ENCODE data around the gene MRGPRG.

MRGPRG gene

GRCh38 chr11:3225826-3226750 lies 7.5 kb upstream of the MRGPRG start:
- no peak for DNase-seq (ENCODE audit: low spot score)

GRCh38 chr11:3225159-3225758 lies 6.6 kb upstream of the MRGPRG start:
- no peak for DNase-seq (ENCODE audit: low spot score)

- no peak for DNase-seq (ENCODE audit: low spot score)
These were observed 5.9 kb upstream of the MRGPRG start for GRCh38 chr11:3224401-3225057.

GRCh38 chr11:3223932-3224381 lies 5.3 kb upstream of the MRGPRG start:
- DNase-seq (ENCODE audit: low spot score) = no peak

GRCh38 chr11:3222941-3223915 lies 4.6 kb upstream of the MRGPRG start:
- DNase-seq (ENCODE audit: low spot score) = no peak

- no peak for DNase-seq (ENCODE audit: low spot score)
These were observed 3.6 kb upstream of the MRGPRG start for GRCh38 chr11:3222003-3222855.

GRCh38 chr11:3221408-3222002 lies 2.9 kb upstream of the MRGPRG start:
- no peak for DNase-seq (ENCODE audit: low spot score)

GRCh38 chr11:3220521-3221407 lies 2.2 kb upstream of the MRGPRG start:
- no peak for DNase-seq (ENCODE audit: low spot score)

- DNase-seq (ENCODE audit: low spot score) = no peak
These were observed 1.5 kb upstream of the MRGPRG start for GRCh38 chr11:3220101-3220500.

- DNase-seq (ENCODE audit: low spot score) = no peak
These were observed 774 bp upstream of the MRGPRG start for GRCh38 chr11:3219281-3219892.

- no peak for DNase-seq (ENCODE audit: low spot score)
These were observed 663 bp downstream of the MRGPRG start for GRCh38 chr11:3217818-3218482.

- no peak for DNase-seq (ENCODE audit: low spot score)
These were observed 2.5 kb downstream of the MRGPRG start for GRCh38 chr11:3216027-3216525.

- no peak for DNase-seq (ENCODE audit: low spot score)
These were observed 3.1 kb downstream of the MRGPRG start for GRCh38 chr11:3215346-3216026.

GRCh38 chr11:3214420-3214699 lies 4.3 kb downstream of the MRGPRG start:
- no peak for DNase-seq (ENCODE audit: low spot score)

- no peak for DNase-seq (ENCODE audit: low spot score)
These were observed 4.8 kb downstream of the MRGPRG start for GRCh38 chr11:3213659-3214419.

GRCh38 chr11:3208272-3208671 lies 10.3 kb downstream of the MRGPRG start:
- DNase-seq (ENCODE audit: low spot score) = no peak

Measured in COLO829 (cell line).